HG03432 (cell line): Measurements from ENCODE around the gene NOXO1.
A peak's percentile ranks its signal among the peaks of the same experiment; 100 is the strongest.

ENCODE experiments used
- ATAC-seq: cut with Tn5 transposase; IDR thresholded peaks from one replicate; pipeline ENCODE4 v1.9.1; 2021; ENCODE audit warnings: mild to moderate bottlenecking, moderate library complexity; ENCODE audit not compliant: unreplicated experiment

The NOXO1 gene

GRCh38 chr16:1980030-1980769, 1.1 kb downstream of the NOXO1 start:
- ATAC-seq: no peak

GRCh38 chr16:1979271-1980029, 1.8 kb downstream of the NOXO1 start:
- no peak for ATAC-seq

- ATAC-seq: no peak
These were observed 2.7 kb downstream of the NOXO1 start for GRCh38 chr16:1978476-1979120.

GRCh38 chr16:1977875-1978268, 3.4 kb downstream of the NOXO1 start:
- no peak for ATAC-seq

GRCh38 chr16:1976951-1977874, 4.1 kb downstream of the NOXO1 start:
- ATAC-seq: no peak

GRCh38 chr16:1976216-1976520, 5.1 kb downstream of the NOXO1 start:
- no peak for ATAC-seq

GRCh38 chr16:1975432-1976215, 5.6 kb downstream of the NOXO1 start:
- ATAC-seq: no peak

GRCh38 chr16:1974157-1975070, 6.9 kb downstream of the NOXO1 start:
- ATAC-seq: no peak

GRCh38 chr16:1973461-1974156, 7.7 kb downstream of the NOXO1 start:
- no peak for ATAC-seq

GRCh38 chr16:1972490-1972877, 8.8 kb downstream of the NOXO1 start:
- ATAC-seq: no peak

GRCh38 chr16:1971796-1972489, 9.3 kb downstream of the NOXO1 start, which contains the start of gene TBL3:
TBL3 (plus strand) TSS chr16:1972053; CDS start chr16:1972165, 112 bp downstream.
- peak; percentile 77 for ATAC-seq

GRCh38 chr16:1968146-1968953, 12.9 kb downstream of the NOXO1 start:
- no peak for ATAC-seq

- ATAC-seq: no peak
These were observed 14.8 kb downstream of the NOXO1 start, which contains the start of gene RNF151 for GRCh38 chr16:1966460-1966859. RNF151 (plus strand) TSS chr16:1966856; CDS start chr16:1966882, 26 bp downstream.

- no peak for ATAC-seq
These were observed 15.8 kb downstream of the NOXO1 start for GRCh38 chr16:1965396-1966001.

- peak; percentile 82 for ATAC-seq
These were observed 16.5 kb downstream of the NOXO1 start, which contains the start of gene RPS2 for GRCh38 chr16:1964506-1965395. RPS2 (minus strand) TSS chr16:1964826; CDS start chr16:1964625, 201 bp downstream.
